HEK293 (cell line): Measurements from ENCODE around the gene TMEM208.

ENCODE experiments used
- CTCF ChIA-PET: fragments of 350-600 bp; formaldehyde crosslinking; extraction: SDS; loops from one replicate; lab custom pipeline; 2021; ENCODE audit warnings: antibody characterized with exemption; lab: Yijun Ruan, JAX
- POLR2A ChIA-PET: fragments of 300-600 bp; formaldehyde crosslinking; extraction: SDS; loops from one replicate; lab custom pipeline; 2020; ENCODE audit warnings: antibody characterized with exemption, inconsistent platforms; lab: Yijun Ruan, JAX
- H3K27ac ChIP-seq: fragments of 200-500 bp; sonication (Bioruptor generic); 2 replicates; pipeline ENCODE4 v1.5.1; 2014; ENCODE audit warnings: low read depth, low read length, control low read depth, inconsistent platforms; ENCODE audit errors: extremely low read depth
- H3K36me3 ChIP-seq, 2 experiments: fragments of 200-500 bp in 1 of 2; sonication (Bioruptor generic) in 1 of 2; 1 replicate in 1 of 2; 2 replicates in 1 of 2; pipeline ENCODE4 v1.5.1; 2014 to 2017; ENCODE audit warnings: inconsistent platforms in 2 of 2, low read length in 2 of 2; ENCODE audit not compliant: control insufficient read depth in 2 of 2, insufficient read depth in 1 of 2
- H3K4me1 ChIP-seq: fragments of 200-500 bp; sonication (Bioruptor generic); 2 replicates; pipeline ENCODE4 v1.5.1; 2014; ENCODE audit warnings: mild to moderate bottlenecking, low read length, inconsistent platforms; ENCODE audit not compliant: control insufficient read depth, insufficient read depth
- H3K4me3 ChIP-seq: 2 replicates; pipeline ENCODE4 v1.5.1; 2011; ENCODE audit warnings: low read depth, mild to moderate bottlenecking, control low read depth, low read length, moderate library complexity
- H3K9me3 ChIP-seq: fragments of 200-500 bp; sonication (Bioruptor generic); 2 replicates; pipeline ENCODE4 v1.5.1; 2014; ENCODE audit warnings: low read depth, low read length, inconsistent platforms; ENCODE audit not compliant: control insufficient read depth, insufficient read depth
- ELK4 ChIP-seq: IDR thresholded peaks from 2 replicates; pipeline ENCODE4 v1.6.1; 2011; ENCODE audit warnings: mild to moderate bottlenecking, low read depth, low read length, borderline replicate concordance
- PRDM6 ChIP-seq: fragments of 450-650 bp; formaldehyde crosslinking; IDR thresholded peaks from 2 replicates; pipeline ENCODE4 v1.5.1; 2017; ENCODE audit warnings: missing biosample characterization, missing genetic modification characterization
- SP2 ChIP-seq: fragments of 450-650 bp; formaldehyde crosslinking; IDR thresholded peaks from 2 replicates; pipeline ENCODE4 v1.5.1; 2016; ENCODE audit warnings: missing biosample characterization, missing genetic modification characterization
- YY1 ChIP-seq: fragments of 450-650 bp; formaldehyde crosslinking; IDR thresholded peaks from 2 replicates; pipeline ENCODE4 v1.5.1; 2018; ENCODE audit warnings: missing biosample characterization, missing genetic modification characterization
- ZBTB17 ChIP-seq: fragments of 450-650 bp; formaldehyde crosslinking; IDR thresholded peaks from 2 replicates; pipeline ENCODE4 v1.5.1; 2016; ENCODE audit warnings: missing biosample characterization, missing genetic modification characterization
- ZFP3 ChIP-seq: fragments of 450-650 bp; formaldehyde crosslinking; IDR thresholded peaks from 2 replicates; pipeline ENCODE4 v1.5.1; 2016; ENCODE audit warnings: low read depth, missing biosample characterization, missing genetic modification characterization
- ZNF239 ChIP-seq: fragments of 450-650 bp; formaldehyde crosslinking; IDR thresholded peaks from 2 replicates; pipeline ENCODE4 v1.5.1; 2016; ENCODE audit warnings: missing biosample characterization, missing genetic modification characterization
- ZNF24 ChIP-seq: fragments of 450-650 bp; formaldehyde crosslinking; IDR thresholded peaks from 2 replicates; pipeline ENCODE4 v1.5.1; 2016; ENCODE audit warnings: missing biosample characterization, missing genetic modification characterization
- ZNF350 ChIP-seq: fragments of 450-650 bp; formaldehyde crosslinking; IDR thresholded peaks from 2 replicates; pipeline ENCODE4 v1.5.0; 2017; ENCODE audit warnings: missing biosample characterization, mild to moderate bottlenecking, missing genetic modification characterization
- ZNF558 ChIP-seq: fragments of 450-650 bp; formaldehyde crosslinking; IDR thresholded peaks from 2 replicates; pipeline ENCODE4 v1.5.1; 2016; ENCODE audit warnings: missing biosample characterization, missing genetic modification characterization
- ZNF560 ChIP-seq: fragments of 450-650 bp; formaldehyde crosslinking; IDR thresholded peaks from 2 replicates; pipeline ENCODE4 v1.5.1; 2017; ENCODE audit warnings: missing biosample characterization, missing genetic modification characterization, borderline replicate concordance
- ZNF600 ChIP-seq: fragments of 450-650 bp; formaldehyde crosslinking; IDR thresholded peaks from 2 replicates; pipeline ENCODE4 v1.5.1; 2016; ENCODE audit warnings: missing biosample characterization, missing genetic modification characterization
- ZNF623 ChIP-seq: fragments of 450-650 bp; formaldehyde crosslinking; IDR thresholded peaks from 2 replicates; pipeline ENCODE4 v1.5.1; 2016; ENCODE audit warnings: missing biosample characterization, missing genetic modification characterization
- ZNF707 ChIP-seq: fragments of 450-650 bp; formaldehyde crosslinking; IDR thresholded peaks from 2 replicates; pipeline ENCODE4 v1.5.1; 2016; ENCODE audit warnings: missing biosample characterization, missing genetic modification characterization
- ZNF76 ChIP-seq: fragments of 450-650 bp; formaldehyde crosslinking; IDR thresholded peaks from 2 replicates; pipeline ENCODE4; 2016; ENCODE audit warnings: low read depth, missing biosample characterization, missing genetic modification characterization, borderline replicate concordance
- ZNF768 ChIP-seq: fragments of 450-650 bp; formaldehyde crosslinking; IDR thresholded peaks from 2 replicates; pipeline ENCODE4 v1.5.1; 2018; ENCODE audit warnings: missing biosample characterization, mild to moderate bottlenecking, missing genetic modification characterization
- ZNF776 ChIP-seq: fragments of 450-650 bp; formaldehyde crosslinking; IDR thresholded peaks from 2 replicates; pipeline ENCODE4 v1.5.0; 2017; ENCODE audit warnings: missing biosample characterization, missing genetic modification characterization, borderline replicate concordance
- ZNF837 ChIP-seq: fragments of 450-650 bp; formaldehyde crosslinking; IDR thresholded peaks from 2 replicates; pipeline ENCODE4 v1.5.1; 2016; ENCODE audit warnings: missing biosample characterization, missing genetic modification characterization

The TMEM208 gene

GRCh38 chr16:67200491-67200890 is 26.4 kb upstream of the TMEM208 start (continued):
- TF ChIP-seq ZNF24 (tag by site-specific recombination) (no peak), ZNF600 (tag by site-specific recombination) (no peak)
- TF ChIP-seq, all 188 proteins: peak for 0

- POLR2A ChIA-PET = interaction anchor here (1.2 to 1.5 kb wide), 2 partner anchors 9 to 23 kb away, joined by 5 to 6 read pairs; partner anchors contain the start of gene E2F4
- Histone ChIP-seq H3K9me3 (no peaks in the 10 kb centered on the region), H3K4me3 (no peak overlapping the region), H3K36me3 (peaks cover 0 to 72% of the 10 kb centered on the region in 2 experiments; a peak in 2 of 3 replicates), H3K4me1 (no peaks in the 10 kb centered on the region), H3K27ac (no peak overlapping the region)
- CTCF ChIA-PET = no interaction called here
- TF ChIP-seq ZNF768 (tag by site-specific recombination) (no peak), ZNF560 (no peak), ZNF350 (no peak), SP2 (tag by site-specific recombination) (no peak)
Measured at GRCh38 chr16:67201411-67202345, 25.3 kb upstream of the TMEM208 start.

GRCh38 chr16:67202426-67202825 is 24.5 kb upstream of the TMEM208 start:
- Histone ChIP-seq H3K9me3 (no peaks in the 10 kb centered on the region), H3K27ac (no peak overlapping the region), H3K4me1 (no peaks in the 10 kb centered on the region), H3K36me3 (peaks cover 0 to 68% of the 10 kb centered on the region in 2 experiments; a peak in 1 of 3 replicates), H3K4me3 (no peak overlapping the region)
- CTCF ChIA-PET = no interaction called here
- TF ChIP-seq ZNF837 = no peak
- no peak for TF ChIP-seq ZBTB17
- no peak for TF ChIP-seq ZNF623 (tag by site-specific recombination)
- TF ChIP-seq ZNF239 = no peak
- no peak for TF ChIP-seq ZNF558
- TF ChIP-seq ZNF776 (tag by site-specific recombination) = no peak
- TF ChIP-seq ZFP3 (tag by site-specific recombination) = no peak
- no peak for TF ChIP-seq ZNF76 (tag by site-specific recombination)
- no peak for TF ChIP-seq YY1 (tag by site-specific recombination)
- no peak for TF ChIP-seq ELK4
- no peak for TF ChIP-seq PRDM6 (tag by site-specific recombination)
- TF ChIP-seq ZNF707 = no peak
- POLR2A ChIA-PET = interaction anchor here (1.2 kb wide), 1 partner anchor 22 kb away, joined by 6 read pairs; no protein-coding TSS in a partner anchor
